ENCODE results near the gene PLLP.

PLLP gene

DNA sequence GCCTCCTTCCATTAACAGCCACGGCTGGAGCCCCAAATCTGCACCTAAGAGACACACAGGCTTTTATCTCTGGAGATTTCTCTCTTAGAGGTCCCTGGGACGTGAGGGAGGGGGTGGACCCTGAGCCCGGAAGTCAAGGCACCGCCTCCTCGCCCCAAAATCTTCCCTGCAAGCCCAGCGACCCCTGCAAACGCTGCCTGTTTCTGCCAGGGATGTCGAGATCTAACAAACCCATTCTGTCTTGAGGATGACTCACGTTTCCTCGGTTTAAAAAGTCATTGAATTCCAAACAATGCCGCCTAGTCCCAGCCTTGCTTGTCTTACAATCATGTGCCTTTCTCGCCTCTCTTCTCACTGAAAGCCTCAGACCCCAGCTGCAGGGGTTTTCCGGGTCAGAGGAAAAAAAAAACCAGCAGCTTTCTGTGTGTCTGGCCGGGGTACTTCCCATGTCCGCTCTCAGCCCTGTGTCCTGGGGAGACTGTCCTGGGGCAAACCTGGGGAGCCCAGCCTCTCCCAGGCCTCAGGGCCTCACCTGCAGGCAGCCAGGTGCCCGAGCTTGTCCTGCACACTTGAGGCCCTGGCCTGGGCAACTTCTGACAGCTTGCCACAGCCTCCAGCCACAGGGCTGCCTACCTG lies 24.1 kb downstream of the PLLP start:
- Histone ChIP-seq H3K27ac (ENCODE audit: low read length) (no peak overlapping the region), H3K9me3 (replicated peaks; ENCODE audit: insufficient read depth, low read length) (no peaks in the 10 kb centered on the region), H3K36me3 (replicated peaks; ENCODE audit: insufficient read depth, low read length) (no peaks in the 10 kb centered on the region), H3F3A (ENCODE audit: insufficient read depth, low read length) (no peaks in the 10 kb centered on the region), H3K4me3 (ENCODE audit: low read length) (no peak overlapping the region), H3K79me2 (ENCODE audit: low read length) (no peaks in the 10 kb centered on the region), H3K9ac (ENCODE audit: low read length) (no peak overlapping the region), H2AFZ (ENCODE audit: low read length) (no peak overlapping the region), H3K4me2 (ENCODE audit: low read depth, low read length) (no peak overlapping the region), H3K27me3 (replicated peaks; ENCODE audit: insufficient read depth, low read length) (no peaks in the 10 kb centered on the region), H3K9me2 (replicated peaks; ENCODE audit: insufficient read depth, low read length) (no peaks in the 10 kb centered on the region), H4K20me1 (ENCODE audit: insufficient read depth, low read length) (no peaks in the 10 kb centered on the region), H3K4me1 (ENCODE audit: low read length) (no peaks in the 10 kb centered on the region)
- no peak for TF ChIP-seq EZH2phosphoT487 (IDR thresholded peaks at IDR 0.05; ENCODE audit: low read length)
- no peak for TF ChIP-seq EZH2 (optimal IDR thresholded peaks at IDR 0.05; ENCODE audit: low read depth, low read length)
- TF ChIP-seq, protein P1, sequence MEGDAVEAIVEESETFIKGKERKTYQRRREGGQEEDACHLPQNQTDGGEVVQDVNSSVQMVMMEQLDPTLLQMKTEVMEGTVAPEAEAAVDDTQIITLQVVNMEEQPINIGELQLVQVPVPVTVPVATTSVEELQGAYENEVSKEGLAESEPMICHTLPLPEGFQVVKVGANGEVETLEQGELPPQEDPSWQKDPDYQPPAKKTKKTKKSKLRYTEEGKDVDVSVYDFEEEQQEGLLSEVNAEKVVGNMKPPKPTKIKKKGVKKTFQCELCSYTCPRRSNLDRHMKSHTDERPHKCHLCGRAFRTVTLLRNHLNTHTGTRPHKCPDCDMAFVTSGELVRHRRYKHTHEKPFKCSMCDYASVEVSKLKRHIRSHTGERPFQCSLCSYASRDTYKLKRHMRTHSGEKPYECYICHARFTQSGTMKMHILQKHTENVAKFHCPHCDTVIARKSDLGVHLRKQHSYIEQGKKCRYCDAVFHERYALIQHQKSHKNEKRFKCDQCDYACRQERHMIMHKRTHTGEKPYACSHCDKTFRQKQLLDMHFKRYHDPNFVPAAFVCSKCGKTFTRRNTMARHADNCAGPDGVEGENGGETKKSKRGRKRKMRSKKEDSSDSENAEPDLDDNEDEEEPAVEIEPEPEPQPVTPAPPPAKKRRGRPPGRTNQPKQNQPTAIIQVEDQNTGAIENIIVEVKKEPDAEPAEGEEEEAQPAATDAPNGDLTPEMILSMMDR (IDR thresholded peaks at IDR 0.05; ENCODE audit: low read length) = no peak
- no peak for DNase-seq

DNA sequence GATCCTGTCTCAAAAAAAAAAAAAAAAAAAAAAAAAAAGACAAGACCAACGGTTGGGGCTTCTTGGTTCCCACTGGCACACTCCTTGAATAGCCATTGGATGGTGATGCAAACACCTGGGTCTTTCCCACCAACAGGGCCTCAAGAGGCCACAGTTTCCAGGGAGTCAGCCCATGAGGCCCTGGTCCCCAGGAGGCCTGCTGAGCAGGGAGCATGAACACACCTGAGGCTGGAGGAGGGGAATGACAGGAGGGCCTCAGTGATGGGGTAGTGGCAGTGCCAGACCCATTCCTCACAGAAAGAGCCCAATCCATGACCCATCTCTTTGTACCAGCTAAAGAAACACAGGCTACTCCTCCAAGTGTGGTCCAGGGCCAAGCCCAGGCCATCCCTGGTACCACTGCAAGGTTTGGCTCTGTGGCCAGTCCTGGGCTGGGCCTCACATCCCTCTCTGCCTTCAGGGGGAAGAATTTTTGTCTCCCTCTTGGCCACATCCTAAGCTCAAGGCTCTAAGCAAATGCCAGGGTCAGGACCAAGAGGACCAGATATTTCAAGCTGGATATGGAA lies 25.5 kb downstream of the PLLP start:
- no peak overlapping the region for H3K27ac ChIP-seq (ENCODE audit: low read length)
- no peaks in the 10 kb centered on the region for H4K20me1 ChIP-seq (ENCODE audit: insufficient read depth, low read length)
- no peaks in the 10 kb centered on the region for H3F3A ChIP-seq (ENCODE audit: insufficient read depth, low read length)
- no peaks in the 10 kb centered on the region for H3K9me3 ChIP-seq (replicated peaks; ENCODE audit: insufficient read depth, low read length)
- no peak overlapping the region for H2AFZ ChIP-seq (ENCODE audit: low read length)
- H3K4me3 ChIP-seq (ENCODE audit: low read length) = no peak overlapping the region
- H3K79me2 ChIP-seq (ENCODE audit: low read length) = no peaks in the 10 kb centered on the region
- H3K27me3 ChIP-seq (replicated peaks; ENCODE audit: insufficient read depth, low read length) = no peaks in the 10 kb centered on the region
- H3K4me1 ChIP-seq (ENCODE audit: low read length) = no peaks in the 10 kb centered on the region
- TF ChIP-seq EZH2 (optimal IDR thresholded peaks at IDR 0.05; ENCODE audit: low read depth, low read length) = no peak
- TF ChIP-seq EZH2phosphoT487 (IDR thresholded peaks at IDR 0.05; ENCODE audit: low read length) = no peak
- TF ChIP-seq, protein P1 (IDR thresholded peaks at IDR 0.05; ENCODE audit: low read length) = no peak
- H3K36me3 ChIP-seq (replicated peaks; ENCODE audit: insufficient read depth, low read length) = no peaks in the 10 kb centered on the region
- no peak for DNase-seq
- H3K4me2 ChIP-seq (ENCODE audit: low read depth, low read length) = no peak overlapping the region
- H3K9ac ChIP-seq (ENCODE audit: low read length) = no peak overlapping the region
- H3K9me2 ChIP-seq (replicated peaks; ENCODE audit: insufficient read depth, low read length) = no peaks in the 10 kb centered on the region

DNA sequence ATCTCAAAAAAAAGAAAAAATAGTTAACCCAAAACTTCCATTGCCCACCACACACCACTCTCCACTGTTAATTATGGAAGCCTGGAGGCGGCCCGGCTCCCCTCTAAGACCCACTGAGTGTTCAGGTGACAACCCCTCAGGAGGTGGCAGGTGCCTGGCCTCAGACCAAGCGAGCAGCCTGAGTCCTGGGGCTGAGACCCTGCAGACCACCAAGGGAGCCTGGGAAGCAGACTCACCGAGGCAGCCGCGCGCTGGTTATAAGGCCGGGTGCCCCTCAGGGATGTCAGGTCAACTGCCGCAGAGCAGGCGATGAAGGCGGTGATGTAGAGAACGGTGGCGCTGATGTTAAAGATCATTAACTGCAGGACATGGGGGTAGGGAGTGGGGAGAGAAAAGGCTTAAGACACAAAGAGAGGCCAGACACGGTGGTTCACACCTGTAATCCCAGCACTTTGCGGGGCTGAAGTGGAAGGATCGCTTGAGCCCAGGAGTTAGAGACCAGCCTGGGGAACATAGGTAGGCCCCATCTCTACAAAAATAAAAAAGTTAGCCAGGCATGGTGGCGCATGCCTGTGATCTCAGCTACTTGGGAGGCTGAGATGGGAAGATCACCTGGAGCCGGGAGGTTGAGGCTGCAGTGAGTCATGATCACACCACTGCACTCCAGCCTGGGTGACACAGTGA lies 26.1 kb downstream of the PLLP start:
- no peaks in the 10 kb centered on the region for H4K20me1 ChIP-seq (ENCODE audit: insufficient read depth, low read length)
- H3F3A ChIP-seq (ENCODE audit: insufficient read depth, low read length) = no peaks in the 10 kb centered on the region
- H3K4me2 ChIP-seq (ENCODE audit: low read depth, low read length) = no peak overlapping the region
- DNase-seq = no peak
- no peaks in the 10 kb centered on the region for H3K36me3 ChIP-seq (replicated peaks; ENCODE audit: insufficient read depth, low read length)
- no peaks in the 10 kb centered on the region for H3K4me1 ChIP-seq (ENCODE audit: low read length)
- H3K9me3 ChIP-seq (replicated peaks; ENCODE audit: insufficient read depth, low read length) = no peaks in the 10 kb centered on the region
- H2AFZ ChIP-seq (ENCODE audit: low read length) = no peak overlapping the region
- no peaks in the 10 kb centered on the region for H3K27me3 ChIP-seq (replicated peaks; ENCODE audit: insufficient read depth, low read length)
- no peaks in the 10 kb centered on the region for H3K9me2 ChIP-seq (replicated peaks; ENCODE audit: insufficient read depth, low read length)
- TF ChIP-seq, protein P1 (IDR thresholded peaks at IDR 0.05; ENCODE audit: low read length) = no peak
- no peak for TF ChIP-seq EZH2 (optimal IDR thresholded peaks at IDR 0.05; ENCODE audit: low read depth, low read length)
- TF ChIP-seq EZH2phosphoT487 (IDR thresholded peaks at IDR 0.05; ENCODE audit: low read length) = no peak
- no peak overlapping the region for H3K9ac ChIP-seq (ENCODE audit: low read length)
- no peak overlapping the region for H3K4me3 ChIP-seq (ENCODE audit: low read length)
- no peak overlapping the region for H3K27ac ChIP-seq (ENCODE audit: low read length)
- no peaks in the 10 kb centered on the region for H3K79me2 ChIP-seq (ENCODE audit: low read length)
